EH (cell line): Measurements from ENCODE around the gene HEBP1.
"Not testable (repeated sequence)": the region's sequence is repeated elsewhere in the genome, so short reads cannot be mapped to it uniquely, and the experiment has no call there.

Source experiments
- DNase-seq: peaks from one replicate; pipeline ENCODE4 v3.0.0-alpha.2; 2015; ENCODE audit warnings: low read depth

The HEBP1 gene

DNA sequence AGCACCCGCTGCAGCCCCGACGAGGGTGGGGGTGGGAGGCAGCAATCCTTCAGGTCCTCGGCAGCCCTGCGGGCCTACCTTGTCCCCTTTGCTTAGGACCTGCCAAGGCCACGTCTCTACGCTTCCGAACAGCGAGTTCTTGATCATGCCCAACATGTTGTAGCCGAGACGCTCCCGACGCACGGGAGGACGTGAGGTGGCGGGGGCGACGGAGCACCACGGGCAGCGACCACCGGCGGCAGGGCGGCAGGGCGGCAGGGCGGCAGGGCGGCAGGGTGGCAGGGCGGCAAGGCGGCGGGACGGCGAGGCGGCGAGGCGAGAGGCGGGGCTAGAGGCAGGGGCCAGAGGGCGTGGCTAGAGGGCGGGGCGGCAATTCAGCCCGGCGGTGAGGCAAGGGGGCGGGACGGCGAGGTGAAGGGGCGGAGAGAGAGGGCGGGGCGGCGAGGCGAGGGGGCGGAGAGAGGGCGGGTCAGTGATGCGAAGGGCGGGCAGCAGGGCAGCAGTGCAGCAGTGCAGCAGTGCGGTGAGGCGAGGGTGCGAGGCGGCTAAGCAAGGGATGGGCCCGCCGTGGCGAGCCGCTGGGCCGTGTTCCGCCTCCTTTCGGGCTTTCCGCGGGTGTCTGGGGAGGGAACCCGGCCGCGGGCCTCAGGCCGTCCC, at the start of gene HEBP1:
Gene HEBP1 (minus strand): TSS at position 307 of the 657 bp plus-strand sequence. CDS start 151 bp downstream, at position 156.
- DNase-seq = peak; percentile 90

DNA sequence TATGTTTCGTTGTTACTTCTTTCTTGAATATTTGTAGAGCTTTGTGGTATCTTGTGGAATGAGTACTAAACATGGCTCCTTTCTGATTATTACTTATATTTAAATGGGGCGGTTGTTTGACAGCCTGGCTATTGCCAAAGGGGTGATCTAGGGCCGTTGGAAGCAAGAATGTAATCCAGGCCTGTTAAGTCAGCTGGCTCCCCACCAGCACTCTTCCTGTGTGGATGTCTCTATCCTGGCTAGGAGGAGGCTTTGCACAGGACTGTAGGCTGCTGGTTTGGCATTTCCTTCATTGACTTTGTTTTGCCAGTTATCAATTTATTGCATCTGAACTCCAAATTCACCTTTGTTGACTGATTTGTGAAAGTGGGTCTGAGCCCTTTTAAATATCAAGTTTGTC, 49.8 kb upstream of the HEBP1 start:
- peak; percentile 27 for DNase-seq

- no peak for DNase-seq
These were observed 46.9 kb upstream of the HEBP1 start for GRCh38 chr12:13046964-13047363.

GRCh38 chr12:13045816-13046215, 45.8 kb upstream of the HEBP1 start:
- DNase-seq = no peak

DNA sequence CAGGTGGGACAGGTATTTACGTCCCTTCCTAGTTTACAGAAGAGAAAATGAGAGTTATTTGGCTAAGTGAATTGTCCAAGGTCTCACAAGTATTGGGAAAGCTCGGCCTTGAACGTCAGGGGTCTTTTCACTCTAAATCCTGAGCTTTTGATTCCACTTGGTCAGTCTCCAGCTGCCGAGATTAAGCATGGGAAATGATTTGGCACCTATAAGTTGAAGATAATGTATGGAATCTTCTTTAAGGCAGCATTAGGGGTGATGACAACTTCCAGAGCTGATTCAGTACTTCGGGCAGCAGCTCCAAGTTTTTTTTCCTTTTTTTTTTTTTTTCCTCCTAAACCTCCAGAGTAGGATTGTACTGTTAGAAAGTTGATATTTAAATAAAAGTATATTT, 44.8 kb upstream of the HEBP1 start:
- peak; percentile 15 for DNase-seq

DNA sequence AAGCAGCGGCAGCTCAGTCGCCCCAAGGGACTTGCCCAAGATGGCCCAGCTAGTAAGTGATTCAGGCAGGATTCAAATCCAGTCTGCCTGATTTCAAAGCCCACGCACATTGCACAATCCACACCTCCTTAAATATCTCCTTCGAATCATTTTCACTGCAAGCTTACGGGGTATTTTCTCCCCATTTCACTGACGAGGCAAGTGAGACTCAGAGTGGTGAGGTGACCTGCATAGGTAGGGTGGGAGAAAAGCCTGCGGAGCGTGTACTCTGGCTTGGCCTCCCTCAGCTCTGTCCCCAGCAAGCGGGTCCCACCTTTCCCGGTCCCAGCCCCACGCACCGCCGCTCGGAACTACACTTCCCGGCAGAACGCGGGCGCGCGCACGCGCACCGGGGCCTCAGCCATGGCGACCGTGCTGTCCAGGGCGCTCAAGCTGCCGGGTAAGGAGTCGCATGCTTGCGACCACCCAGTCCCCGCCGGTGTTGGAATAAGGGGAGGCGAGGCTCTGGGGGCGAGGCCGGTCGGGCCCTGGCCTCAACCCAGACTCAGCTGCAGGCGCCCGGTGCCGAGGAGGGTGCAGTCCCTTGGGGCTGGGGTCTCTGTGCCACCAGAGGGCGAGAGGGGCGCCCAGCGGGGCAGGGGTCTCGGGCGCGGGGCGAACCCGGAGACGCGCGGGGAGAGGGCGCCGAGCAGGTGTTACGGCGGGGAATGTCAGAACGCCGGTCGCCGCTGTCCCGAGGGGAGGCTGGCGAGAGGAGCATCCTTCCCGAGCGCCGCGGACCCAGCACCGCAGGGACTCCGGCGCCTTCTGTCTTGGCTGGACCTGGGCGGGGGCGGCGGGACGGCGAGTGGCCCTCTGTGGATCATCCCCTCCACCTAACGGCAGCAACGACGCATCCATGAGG, 44.2 kb upstream of the HEBP1 start, which contains the start of gene FAM234B:
Gene FAM234B (plus strand): TSS at position 380 of the 904 bp plus-strand sequence. CDS start 23 bp downstream, at position 403.
- peak; percentile 62 for DNase-seq

DNA sequence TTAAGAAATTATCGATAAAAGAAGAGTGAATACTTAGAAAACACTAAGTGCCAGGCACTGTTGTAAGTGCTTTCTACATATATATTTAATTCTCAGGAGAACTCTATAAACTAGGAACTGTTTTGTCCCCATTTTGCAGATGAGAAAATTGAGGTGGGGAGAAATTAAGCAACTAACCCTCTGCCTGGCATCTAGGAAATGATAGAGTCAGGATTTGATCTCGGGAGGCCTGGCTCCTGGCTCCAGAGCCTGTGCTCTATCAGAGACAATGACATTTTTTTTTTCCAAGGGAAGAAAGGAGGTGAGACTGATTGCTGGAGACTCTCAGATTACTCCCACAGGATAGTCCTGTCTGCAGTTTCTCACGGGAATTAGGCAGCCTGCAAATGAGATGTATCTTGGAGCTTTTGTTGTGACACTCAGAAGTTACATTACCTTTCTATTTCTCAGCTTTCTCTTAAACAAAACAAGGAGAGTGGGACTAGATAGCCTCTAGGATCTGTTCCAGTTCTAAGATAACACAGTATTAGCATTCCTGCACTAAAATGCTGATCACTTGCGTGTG, 42.7 kb upstream of the HEBP1 start:
- DNase-seq = no peak

DNA sequence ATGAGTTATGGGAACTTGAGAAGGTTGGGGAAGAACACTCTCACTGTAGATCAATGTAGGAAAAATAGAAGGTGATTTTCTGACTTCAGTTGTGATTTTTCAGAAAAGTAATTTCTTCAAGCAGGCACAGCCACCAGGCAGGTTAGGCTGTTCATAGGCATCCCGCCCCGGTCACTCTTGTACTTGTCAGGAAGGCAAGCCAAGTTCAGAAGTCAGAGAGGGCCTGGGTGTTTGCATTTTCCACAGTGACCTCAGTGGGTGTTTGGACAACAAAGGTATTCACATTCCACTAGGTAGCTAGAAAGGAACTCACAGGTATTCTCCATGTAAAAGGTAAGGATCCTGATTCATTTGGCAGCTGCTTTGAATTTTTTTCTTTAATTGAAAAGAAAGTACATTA, 41.2 kb upstream of the HEBP1 start:
- DNase-seq = no peak

DNA sequence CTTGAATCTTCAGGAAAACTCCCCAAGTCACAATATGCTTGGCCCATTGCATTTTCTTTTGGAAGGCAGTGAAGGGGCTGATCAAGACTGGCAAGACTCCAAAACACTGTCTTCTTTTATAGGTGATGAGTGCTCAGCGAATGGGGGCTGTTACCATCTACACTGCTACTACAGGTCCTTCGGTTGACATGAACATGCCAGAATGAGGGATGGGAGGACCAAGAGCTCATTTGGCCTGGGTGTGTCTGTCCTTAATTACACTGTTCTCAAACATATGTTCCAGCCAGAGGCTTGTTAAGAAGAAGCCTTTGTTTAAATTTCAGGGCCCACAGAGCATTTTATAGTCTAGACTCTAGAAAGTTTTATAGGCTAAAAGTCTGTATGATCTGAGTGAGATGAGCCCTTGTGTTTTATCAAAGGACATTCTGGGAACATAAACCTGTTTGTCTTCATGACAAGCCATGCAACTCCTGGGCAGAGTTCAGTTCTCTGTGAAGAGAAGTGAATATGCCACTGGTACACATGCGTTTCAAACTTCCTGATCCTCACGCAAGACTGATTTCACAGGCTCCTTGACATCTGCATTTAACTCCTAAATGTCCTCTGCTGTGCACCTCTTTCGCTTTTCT, 39.4 kb upstream of the HEBP1 start:
- DNase-seq = no peak

GRCh38 chr12:13038491-13039161, 38.6 kb upstream of the HEBP1 start:
- peak; percentile 82 for DNase-seq

DNA sequence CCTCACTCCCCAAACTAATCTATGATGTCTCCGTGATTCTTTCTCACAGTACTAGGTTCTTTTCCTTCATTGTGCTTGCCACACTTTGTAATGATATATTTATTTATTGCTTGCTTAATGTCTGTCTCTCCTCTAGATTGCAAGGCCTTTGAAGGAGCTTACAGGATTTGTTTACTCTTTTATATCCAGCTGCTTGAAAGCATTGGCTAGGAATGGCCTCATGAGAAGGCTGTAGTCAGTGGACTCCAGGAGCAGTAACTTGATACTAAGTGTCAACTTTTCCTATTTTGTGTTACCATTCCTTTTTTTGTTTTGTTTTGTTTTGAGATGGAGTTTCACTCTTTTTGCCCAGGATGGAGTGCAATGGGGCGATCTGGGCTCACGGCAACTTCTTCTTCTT, 36.8 kb upstream of the HEBP1 start:
- DNase-seq = no peak

- DNase-seq = not testable (repeated sequence)
These were observed 35.3 kb upstream of the HEBP1 start for GRCh38 chr12:13035335-13035734.

GRCh38 chr12:13033476-13033875, 33.4 kb upstream of the HEBP1 start:
- no peak for DNase-seq

GRCh38 chr12:13032164-13032563, 32.1 kb upstream of the HEBP1 start:
- DNase-seq = peak; percentile 42

GRCh38 chr12:13030541-13031291, 30.7 kb upstream of the HEBP1 start:
- DNase-seq = no peak

DNA sequence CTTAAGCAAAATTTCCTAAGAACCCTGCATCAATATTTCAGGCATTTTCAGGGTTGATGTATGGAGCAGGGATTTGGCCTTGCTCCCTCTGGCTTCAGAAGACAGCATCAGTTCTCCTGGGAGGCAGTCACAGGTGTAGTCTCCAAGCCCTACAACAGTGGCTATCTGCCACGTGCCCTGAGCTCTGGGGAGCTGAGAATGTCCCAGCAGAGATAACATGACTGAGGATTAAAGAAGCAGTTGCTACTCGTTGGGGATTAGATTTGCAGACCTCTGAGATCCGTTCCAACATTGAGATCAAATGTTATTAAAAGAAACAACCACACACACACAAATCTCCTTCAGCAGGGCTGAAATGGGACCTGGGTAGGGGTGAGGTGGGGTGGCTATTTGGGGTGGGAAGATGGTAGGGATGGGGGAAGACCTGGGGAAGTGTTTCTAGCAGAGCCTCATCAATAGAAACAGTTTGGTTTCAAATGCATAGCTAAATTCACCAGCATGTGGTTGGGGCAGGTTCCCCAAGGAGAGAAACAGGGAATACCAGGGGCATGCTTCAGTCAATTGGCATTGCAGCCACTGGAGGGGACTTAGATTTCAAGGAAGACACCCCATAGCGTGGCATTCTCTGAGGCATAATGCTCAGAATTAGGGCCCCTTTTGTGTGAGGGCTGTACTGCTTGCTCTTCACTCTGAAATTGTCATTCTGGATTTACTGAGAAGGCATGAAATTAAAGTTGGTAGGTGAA, 28.9 kb upstream of the HEBP1 start:
- DNase-seq = no peak

- no peak for DNase-seq
These were observed 27.4 kb upstream of the HEBP1 start for GRCh38 chr12:13027508-13027907.

DNA sequence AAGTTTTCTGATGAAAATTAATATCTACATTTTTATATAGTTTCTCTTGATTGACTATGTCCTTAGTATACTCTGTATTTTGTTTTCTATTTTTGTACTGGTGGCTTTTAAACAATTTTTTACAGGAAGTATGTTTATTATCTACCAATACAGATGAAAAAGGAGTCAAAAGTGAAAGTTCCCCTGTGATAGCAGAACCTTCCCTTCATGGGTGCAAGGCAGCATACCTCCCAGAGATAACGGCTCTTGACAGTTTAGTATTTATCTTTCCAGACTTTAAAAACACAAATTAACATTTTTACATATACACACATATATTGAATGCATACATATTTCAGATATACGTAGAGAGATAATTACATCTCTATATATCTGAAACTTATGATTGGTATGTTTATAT, 27.0 kb upstream of the HEBP1 start:
- DNase-seq = no peak

DNA sequence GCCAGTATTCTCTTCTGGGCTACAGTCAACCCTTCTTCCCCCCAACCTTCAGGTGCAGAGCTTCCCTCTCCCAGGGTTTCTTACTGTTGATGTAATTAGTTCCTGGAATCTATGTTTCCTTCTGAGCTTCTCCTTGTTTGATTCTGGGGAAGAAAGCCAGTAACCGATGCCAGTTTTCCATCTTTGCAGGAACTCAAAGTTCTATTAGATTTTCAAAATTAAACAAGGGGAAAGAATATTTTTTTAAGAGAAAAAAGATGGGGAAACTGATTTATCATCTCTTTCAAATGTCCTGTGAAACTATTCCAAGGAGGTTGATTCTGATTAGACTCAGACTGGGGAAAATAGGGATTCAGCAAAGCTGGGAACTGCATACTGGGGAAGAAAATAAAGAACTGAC, 26.2 kb upstream of the HEBP1 start:
- DNase-seq = no peak

DNA sequence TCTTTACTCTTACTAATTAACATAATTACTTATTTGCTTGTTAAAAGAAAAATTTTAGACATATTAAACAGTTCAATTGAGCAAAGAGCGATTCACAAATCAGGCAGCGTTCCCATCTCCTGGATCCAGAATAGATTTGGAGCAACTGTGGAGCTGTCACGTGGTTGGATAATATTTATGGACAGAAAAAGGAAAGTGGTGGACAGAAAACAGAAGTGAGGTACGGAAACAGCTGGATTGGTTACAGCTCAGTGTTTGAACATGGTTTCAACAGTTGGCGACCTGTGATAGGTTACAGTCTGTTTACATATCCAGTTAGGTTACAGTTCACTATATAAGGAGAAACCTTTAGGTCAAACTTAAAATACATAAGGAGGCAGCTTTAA, 24.5 kb upstream of the HEBP1 start:
- no peak for DNase-seq
